Measurements from ENCODE around the gene BRMS1. TPM values are rescaled to one million over a fixed set of nuclear protein-coding genes. Genes with fewer than 3 reads are reported as not detected.
"Not testable (repeated sequence)": the region's sequence is repeated elsewhere in the genome, so short reads cannot be mapped to it uniquely, and the experiment has no call there.

The BRMS1 gene
- polyA plus RNA-seq, 4 donors = 30.3 to 34.9 (median 31.4) TPM

DNA sequence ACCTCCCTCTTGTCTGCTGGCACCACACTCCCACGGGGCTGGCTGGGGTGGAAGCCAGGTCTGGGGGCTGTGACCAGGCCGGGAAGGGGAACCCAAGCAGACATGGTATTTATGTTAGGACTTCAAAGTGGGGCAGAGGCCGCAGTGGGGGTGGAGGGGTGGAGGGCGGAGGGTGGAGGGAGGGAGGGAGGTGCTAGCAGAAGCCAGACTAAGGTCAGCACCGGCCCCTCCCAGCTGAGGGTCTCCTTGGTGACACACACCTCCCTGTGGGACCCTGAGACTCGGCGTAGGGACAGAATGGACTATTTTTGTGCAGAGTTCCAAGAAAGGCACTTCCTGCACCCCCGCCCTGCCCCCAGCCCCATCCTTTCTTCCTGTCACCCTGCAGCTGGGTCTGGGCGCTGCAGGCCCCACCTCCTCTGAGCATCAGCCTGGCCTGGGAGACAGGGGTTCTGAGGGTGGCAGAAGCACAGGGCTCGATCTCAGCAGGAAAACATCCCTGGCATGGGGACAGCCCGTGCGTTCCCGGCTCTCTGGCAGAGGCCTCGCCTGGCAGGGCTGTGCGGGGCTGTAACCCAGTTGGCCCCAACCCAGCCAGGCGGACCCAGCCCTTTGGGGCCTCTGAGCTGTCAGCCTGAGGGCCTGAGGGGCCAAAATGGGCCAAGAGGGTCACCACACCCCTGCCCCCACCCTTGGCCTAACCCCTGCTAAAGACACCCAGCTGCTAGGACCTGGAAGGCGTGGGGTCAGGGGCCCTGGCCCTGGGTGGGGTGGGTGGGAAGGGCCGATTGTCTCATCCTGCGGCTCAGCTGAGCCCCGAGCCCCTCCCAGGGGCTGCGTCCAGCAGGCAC is 18.4 kb downstream of the BRMS1 start:
- no peak for DNase-seq (ENCODE audit: low read depth in 4 of 4, low spot score in 3 of 4)

- DNase-seq (ENCODE audit: low read depth in 4 of 4, low spot score in 3 of 4) = no peak
Measured at GRCh38 chr11:66325263-66325671, 19.6 kb downstream of the BRMS1 start.

GRCh38 chr11:66324664-66325063 is 20.2 kb downstream of the BRMS1 start:
- DNase-seq (ENCODE audit: low read depth in 4 of 4, low spot score in 3 of 4) = no peak

DNA sequence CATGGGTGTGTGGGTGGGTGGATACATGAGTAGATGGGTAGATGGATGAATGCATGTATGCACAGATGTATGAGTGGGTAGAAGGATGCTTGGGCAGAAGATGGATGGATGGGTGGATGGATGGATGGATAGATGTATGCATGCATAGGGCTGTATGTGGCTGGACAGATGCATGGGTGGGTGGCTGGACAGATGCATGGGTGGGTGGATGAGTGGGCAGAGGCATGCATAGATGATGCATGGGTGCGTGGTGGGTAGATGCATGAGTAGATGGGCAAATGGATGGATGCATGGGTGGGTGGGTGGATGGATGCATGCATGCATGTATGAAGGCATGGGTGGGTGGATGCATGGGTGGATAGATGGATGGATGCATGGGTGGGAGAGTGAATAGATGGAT is 21.2 kb downstream of the BRMS1 start:
- DNase-seq (ENCODE audit: low read depth in 4 of 4, low spot score in 3 of 4) = no peak

DNA sequence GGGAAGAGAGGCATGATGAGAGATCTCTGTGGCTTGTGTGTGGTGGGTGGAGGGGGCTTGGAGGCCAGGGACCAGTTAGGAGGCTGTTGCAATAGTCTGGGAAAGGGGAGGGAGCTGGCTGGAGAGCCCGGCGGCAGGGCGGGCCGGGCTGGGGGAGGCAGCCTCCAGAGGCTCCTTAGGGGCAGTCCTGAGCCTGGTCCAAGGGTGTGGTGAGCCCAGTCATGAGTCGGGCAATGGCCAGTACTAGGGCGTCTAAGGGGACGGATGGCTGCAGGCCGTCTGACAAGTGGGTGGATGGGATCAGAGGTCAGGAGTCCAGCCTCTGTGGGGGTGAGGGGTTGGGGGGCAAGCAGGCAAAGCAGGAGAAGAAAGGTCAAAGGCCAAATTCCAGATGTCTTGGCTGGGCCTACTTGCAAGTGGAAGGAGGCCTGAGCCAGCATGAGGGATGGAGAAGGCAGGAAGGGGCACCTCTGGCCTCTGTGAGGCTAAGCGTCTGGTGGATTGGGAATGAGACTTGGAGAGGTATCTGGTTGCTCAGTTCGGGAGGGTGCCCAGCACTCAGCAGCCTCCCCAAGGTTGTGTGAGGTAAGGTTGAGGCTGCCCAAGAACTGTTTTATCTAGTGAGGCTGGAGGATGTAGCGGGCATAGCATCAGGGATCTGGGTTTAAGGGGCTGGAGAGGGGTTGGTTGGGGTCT is 22.0 kb downstream of the BRMS1 start:
- no peak for DNase-seq (ENCODE audit: low read depth in 4 of 4, low spot score in 3 of 4)

DNA sequence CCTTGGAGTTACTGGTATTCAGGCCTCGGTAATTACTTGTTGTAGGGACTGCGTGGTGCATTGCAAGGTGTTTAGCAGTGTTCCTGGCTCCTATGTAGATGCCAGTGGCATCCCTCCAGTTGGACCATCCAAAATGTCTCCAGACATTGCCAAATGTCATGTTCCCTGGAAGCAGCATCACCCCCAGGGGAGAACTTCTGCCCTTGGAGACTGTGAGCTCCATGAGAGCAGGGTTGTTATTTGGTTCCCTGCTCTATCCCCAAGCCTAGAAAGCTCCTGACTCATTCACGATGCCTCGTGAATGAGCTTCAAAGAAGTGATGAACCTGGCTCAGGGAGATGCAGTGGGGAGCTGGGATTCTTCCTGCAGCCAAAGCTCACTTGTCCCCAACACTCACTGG is 23.3 kb downstream of the BRMS1 start:
- no peak for DNase-seq (ENCODE audit: low read depth in 4 of 4, low spot score in 3 of 4)

GRCh38 chr11:66320748-66321147 is 24.2 kb downstream of the BRMS1 start:
- DNase-seq (ENCODE audit: low read depth in 4 of 4, low spot score in 3 of 4) = not testable (repeated sequence)

GRCh38 chr11:66320289-66320688 is 24.6 kb downstream of the BRMS1 start:
- not testable (repeated sequence) for DNase-seq (ENCODE audit: low read depth in 4 of 4, low spot score in 3 of 4)

DNA sequence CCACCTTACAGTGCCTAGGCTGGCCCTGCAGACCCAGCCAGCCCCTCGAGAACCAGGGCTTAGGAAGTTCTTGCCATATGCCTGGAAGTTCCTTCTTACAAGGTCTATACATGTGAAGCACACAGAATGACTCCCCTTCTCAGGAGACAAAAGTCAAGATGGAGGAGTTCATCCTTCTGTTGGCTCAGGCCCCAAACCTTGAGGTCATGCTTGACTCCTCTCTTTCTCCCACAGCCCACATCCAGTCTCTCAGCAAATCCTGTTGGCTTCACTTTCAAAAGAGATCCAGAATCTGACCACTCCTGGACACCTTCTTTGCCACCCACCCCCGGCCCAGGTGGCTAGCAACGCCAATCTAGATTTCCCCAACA is 26.3 kb downstream of the BRMS1 start:
- DNase-seq (ENCODE audit: low read depth in 4 of 4, low spot score in 3 of 4) = no peak

DNA sequence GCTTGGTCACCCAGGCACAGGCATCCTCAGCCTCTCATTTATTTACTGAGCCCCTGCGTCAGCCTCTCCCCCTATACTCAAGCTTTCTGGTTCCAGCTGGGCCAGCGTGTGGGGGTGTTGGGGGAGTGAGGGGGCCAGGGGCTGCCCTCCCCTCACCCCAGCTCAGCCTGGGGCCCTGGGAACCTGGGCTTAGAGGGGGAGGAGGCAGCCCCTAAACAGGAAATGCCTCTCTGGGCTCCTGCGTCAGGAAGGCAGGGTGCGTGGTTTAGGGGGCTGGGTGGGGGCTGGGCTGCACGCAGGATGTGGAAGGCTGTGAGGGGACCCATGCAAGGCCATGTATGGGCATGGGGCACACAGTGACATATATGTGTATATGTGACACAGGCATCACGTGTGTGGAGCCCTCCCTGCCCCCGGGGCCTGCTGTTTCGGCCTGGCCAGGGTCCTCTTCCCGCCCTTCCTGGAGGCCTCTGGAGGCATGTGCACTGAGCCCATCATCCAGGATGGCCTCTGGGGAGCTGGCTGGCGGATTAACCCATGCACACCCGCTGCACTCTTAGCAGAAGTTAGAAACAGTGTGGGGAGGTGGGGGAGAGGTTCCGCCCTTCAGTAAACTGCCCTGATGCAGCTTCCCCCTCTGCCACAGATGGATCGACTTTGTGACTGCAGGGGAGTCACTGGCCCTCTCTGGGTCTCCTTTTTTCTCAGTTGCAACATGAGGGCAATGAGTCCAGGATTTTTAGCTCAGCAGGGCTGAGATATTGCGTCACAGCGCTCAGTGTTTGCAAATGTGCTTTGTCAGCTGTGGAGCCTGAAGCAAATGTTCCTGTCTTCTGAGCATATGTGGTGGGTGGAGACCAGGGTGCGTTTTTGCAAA is 26.9 kb downstream of the BRMS1 start:
- DNase-seq (ENCODE audit: low read depth in 4 of 4, low spot score in 3 of 4) = no peak

DNA sequence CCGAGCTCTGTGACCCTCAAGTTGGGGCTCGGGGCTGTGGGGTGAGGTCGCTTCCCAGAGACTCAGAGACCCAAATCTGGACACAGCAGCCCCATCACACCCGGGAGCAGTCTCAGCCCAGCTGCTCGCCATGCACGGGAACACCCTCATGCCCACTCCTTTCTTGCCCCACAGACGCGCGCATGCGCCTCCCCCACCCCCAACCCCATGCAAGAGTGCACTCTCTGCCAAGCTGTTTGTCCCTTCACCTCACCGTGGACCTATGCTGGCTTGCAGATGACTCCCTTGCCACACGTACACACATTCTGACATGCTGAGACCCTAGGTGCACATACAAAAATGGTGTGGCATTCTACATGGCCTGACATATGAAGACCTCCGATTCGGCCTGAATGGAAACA is 27.6 kb downstream of the BRMS1 start:
- peak in 1 of 4 donors; percentile 48 for DNase-seq (ENCODE audit: low read depth in 4 of 4, low spot score in 3 of 4)

GRCh38 chr11:66316849-66317251 is 28.1 kb downstream of the BRMS1 start, which contains the start of gene CD248:
Gene CD248, minus strand, starts transcription at chr11:66317044. Its CDS starts 17 bp downstream, at chr11:66317027.
- DNase-seq (ENCODE audit: low read depth in 4 of 4, low spot score in 3 of 4) = no peak

DNA sequence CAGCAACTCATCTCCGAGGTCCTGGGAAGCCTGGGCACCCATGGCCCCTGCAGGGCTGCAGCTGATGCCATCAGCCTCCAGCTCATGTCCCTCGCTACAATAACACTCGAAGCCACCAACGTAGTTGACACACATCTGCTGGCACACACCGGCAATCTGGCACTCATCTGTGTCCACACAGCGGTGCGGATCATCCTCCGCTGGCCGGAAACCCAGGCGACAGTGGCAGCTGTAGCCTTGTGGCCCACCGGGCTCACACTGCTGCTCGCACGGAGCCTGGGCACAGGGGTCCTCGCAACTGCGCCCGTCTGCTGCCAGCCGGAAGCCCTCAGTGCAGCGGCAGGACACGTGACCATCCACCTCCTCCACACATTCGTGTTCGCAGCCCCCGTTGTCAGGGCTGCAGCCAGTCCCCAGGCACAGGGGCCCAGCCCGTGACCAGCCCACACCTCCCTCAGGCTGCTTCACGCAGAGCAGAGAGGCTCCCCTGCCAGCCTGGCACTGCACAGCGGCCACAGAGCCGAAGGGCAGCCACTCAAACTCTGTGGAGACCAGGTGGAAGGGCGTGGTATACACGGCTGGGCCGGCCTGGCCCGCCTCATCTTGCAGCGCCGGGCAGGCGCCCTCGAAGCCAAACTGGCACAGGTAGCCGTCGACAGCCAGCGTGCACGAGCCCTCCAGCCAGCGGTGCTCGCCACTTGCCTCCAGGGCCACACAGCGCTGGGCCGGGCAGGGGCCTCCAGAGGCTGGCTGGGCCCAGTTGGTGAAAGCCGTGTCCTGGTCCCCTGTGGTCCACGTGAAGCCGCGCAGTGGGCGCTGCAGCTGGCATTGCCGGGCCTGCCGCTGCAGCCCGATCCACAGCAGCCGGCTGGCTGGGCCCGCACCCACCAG is 28.7 kb downstream of the BRMS1 start:
- DNase-seq (ENCODE audit: low read depth in 4 of 4, low spot score in 3 of 4) = no peak

DNA sequence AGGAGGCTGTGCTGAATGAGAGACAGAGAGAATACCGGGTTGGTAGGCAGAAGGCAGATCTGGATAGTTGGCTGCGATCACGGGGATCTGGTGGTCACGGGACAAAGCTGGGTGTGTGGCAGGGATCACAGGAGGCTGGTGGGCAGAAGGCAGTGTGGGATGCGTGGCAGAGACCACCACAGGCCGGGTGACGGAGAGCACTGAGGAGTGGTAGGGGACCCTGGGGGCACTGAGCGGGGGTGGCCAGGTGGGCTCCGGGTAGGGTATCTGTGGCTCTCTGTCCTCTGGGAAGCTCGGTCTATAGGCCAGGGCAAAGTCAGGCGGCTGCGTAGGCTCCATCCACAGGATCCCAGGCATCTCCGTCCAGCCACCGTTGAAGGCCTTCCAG is 29.4 kb downstream of the BRMS1 start:
- DNase-seq (ENCODE audit: low read depth in 4 of 4, low spot score in 3 of 4) = no peak

DNA sequence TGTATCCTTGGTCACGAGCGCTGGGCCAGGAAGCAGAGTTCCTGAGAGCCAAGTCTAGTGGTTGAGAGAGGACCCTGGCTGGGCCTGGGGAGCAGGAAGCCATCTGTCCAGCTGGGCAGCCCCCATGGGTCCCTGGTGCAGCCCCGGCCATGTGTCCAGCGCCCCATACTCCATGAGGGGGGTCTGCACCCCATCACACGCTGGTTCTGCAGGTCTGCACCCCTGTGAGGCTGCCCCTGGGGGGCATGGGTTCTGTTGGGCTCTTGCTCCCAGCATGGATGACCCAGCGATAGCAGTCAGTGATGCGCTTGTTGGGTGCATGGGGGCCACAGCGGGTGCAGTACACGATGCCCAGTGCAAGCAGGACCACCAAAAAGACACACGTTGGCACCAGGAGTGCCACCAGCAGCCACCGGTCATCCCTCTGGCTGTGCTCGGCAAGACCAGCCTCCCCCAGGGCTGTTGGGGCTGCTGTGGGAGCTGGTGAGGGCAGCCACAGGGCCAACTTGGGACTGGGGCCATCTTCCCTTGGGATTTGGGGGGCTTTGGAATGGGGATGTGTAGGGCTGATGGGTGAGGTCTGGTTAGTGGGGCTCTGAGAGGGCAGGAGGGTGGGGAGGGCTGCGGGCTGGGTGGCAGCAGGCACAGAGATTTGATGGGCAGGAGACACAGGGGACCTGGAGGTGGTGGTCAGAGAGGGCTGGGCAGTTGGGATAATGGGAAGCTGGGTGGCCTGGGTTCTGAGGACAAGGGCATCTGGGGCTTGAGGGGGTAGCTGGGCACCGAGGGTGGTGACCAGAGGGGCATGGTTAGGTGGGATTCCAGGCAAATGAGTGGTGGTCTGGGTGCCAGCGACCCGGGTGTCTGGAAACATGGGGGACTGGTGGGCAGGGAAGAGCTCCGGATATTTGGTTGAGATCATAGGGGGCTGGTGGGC is 30.1 kb downstream of the BRMS1 start:
- DNase-seq (ENCODE audit: low read depth in 4 of 4, low spot score in 3 of 4) = no peak

DNA sequence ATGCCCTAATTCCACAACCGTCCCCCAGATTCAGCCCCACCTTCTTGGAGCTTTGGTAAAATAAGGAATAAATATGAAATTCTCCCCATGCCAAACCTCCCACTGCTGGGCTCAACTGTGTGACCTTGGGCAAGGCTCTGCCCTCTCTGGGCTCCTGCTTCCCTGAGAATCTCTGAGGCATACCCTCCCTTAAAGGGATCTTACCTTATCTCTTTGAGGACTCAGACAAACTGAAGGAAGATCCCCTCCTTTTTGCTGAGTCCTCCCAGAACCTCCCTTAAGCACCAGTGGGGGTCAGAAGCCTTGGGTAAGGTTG is 30.8 kb downstream of the BRMS1 start:
- DNase-seq (ENCODE audit: low read depth in 4 of 4, low spot score in 3 of 4) = no peak

- no peak for DNase-seq (ENCODE audit: low read depth in 4 of 4, low spot score in 3 of 4)
Measured at GRCh38 chr11:66313321-66314185, 31.4 kb downstream of the BRMS1 start.

Measured in right renal pelvis (tissue), 4 donors.